Fibroblast of lung (primary cell): ENCODE data around the gene MED26. TPM values are rescaled to one million over a fixed set of nuclear protein-coding genes. Genes with fewer than 3 reads are reported as not detected.
"Not testable (repeated sequence)": the region's sequence is repeated elsewhere in the genome, so short reads cannot be mapped to it uniquely, and the experiment has no call there.

Source experiments
- DNase-seq, 2 donors: peaks; one replicate each; pipeline versions ENCODE4 v3.0.0 to v3.0.0-alpha.2; 2010; ENCODE audit warnings: low read depth in 2 of 2
- H2AFZ ChIP-seq: 2 replicates; pipeline ENCODE4 v1.5.1; 2012; ENCODE audit warnings: low read length, control low read depth, inconsistent platforms
- H3K27ac ChIP-seq: 2 replicates; pipeline ENCODE4 v1.5.1; 2011; ENCODE audit warnings: low read length, control low read depth; ENCODE audit not compliant: insufficient read depth
- H3K27me3 ChIP-seq: 2 replicates; pipeline ENCODE4 v1.5.1; 2011; ENCODE audit warnings: mild to moderate bottlenecking, low read length; ENCODE audit not compliant: control insufficient read depth, insufficient read depth
- H3K36me3 ChIP-seq: 2 replicates; pipeline ENCODE4 v1.5.1; 2011; ENCODE audit warnings: low read length; ENCODE audit not compliant: control insufficient read depth, insufficient read depth
- H3K4me1 ChIP-seq: 2 replicates; pipeline ENCODE4 v1.5.1; 2011; ENCODE audit warnings: low read length; ENCODE audit not compliant: control insufficient read depth, insufficient read depth; ENCODE audit errors: extremely low read depth
- H3K4me2 ChIP-seq: 2 replicates; pipeline ENCODE4 v1.5.1; 2011; ENCODE audit warnings: low read length, control low read depth; ENCODE audit not compliant: insufficient read depth; ENCODE audit errors: extremely low read depth
- H3K4me3 ChIP-seq, 4 experiments: fragments of 200-600 bp in 1 of 4; sonication (generic) in 1 of 4; replicated peaks in 1 of 4; 2 replicates each; pipeline ENCODE4 v1.5.1; 2011 to 2016; ENCODE audit warnings: low read length in 4 of 4, low read depth in 3 of 4, mild to moderate bottlenecking in 3 of 4, control low read depth in 2 of 4, inconsistent platforms in 1 of 4, mixed read lengths in 1 of 4; ENCODE audit not compliant: insufficient read depth in 1 of 4; ENCODE audit errors: control extremely low read depth in 1 of 4
- H3K79me2 ChIP-seq: 2 replicates; pipeline ENCODE4 v1.5.1; 2012; ENCODE audit warnings: mild to moderate bottlenecking, low read length, inconsistent platforms; ENCODE audit not compliant: control insufficient read depth, insufficient read depth
- H3K9ac ChIP-seq: 2 replicates; pipeline ENCODE4 v1.5.1; 2011; ENCODE audit warnings: mild to moderate bottlenecking, low read length, control low read depth; ENCODE audit not compliant: insufficient read depth
- H3K9me3 ChIP-seq: 2 replicates; pipeline ENCODE4 v1.5.1; 2012; ENCODE audit warnings: low read depth, low read length; ENCODE audit not compliant: control insufficient read depth, insufficient read depth
- H4K20me1 ChIP-seq: 2 replicates; pipeline ENCODE4 v1.5.1; 2011; ENCODE audit warnings: low read length; ENCODE audit not compliant: control insufficient read depth, insufficient read depth; ENCODE audit errors: extremely low read depth
- CTCF ChIP-seq, 2 donors: IDR thresholded peaks in 1 of 2; conservative IDR thresholded peaks in 1 of 2; 1 replicate in 1 of 2; 2 replicates in 1 of 2; pipeline ENCODE4 v1.5.1; 2011 to 2012; ENCODE audit warnings: low read length in 2 of 2, control low read depth in 1 of 2, inconsistent platforms in 1 of 2, low read depth in 1 of 2, mild to moderate bottlenecking in 1 of 2
- EZH2 ChIP-seq: IDR thresholded peaks from 2 replicates; pipeline ENCODE4 v1.5.1; 2012; ENCODE audit warnings: low read length, control low read depth, mild to moderate bottlenecking; ENCODE audit errors: missing control alignments
- polyA plus RNA-seq, 2 donors: library from polyadenylated mRNA; depleted of rRNA in 1 of 2; stranded (reverse) in 1 of 2; unstranded in 1 of 2; fragments of >200 nt; gene quantifications; 2 replicates each; pipeline ENCODE4 v1.2.1, GENCODE V29; 2011 to 2012; ENCODE audit warnings: missing spikeins in 1 of 2
- total RNA-seq: library from RNA; depleted of rRNA; stranded (reverse); fragments of >200 nt; gene quantifications from 2 replicates; pipeline ENCODE4 v1.2.1, GENCODE V29; 2014

Gene MED26
- total and polyA plus RNA-seq, 2 donors (not counting 1 experiment from before 2014, with no cell fraction given) = 3.7 to 4.5 TPM

- no peak for TF ChIP-seq CTCF (conservative IDR thresholded peaks at IDR 0.05 in 1 of 2, IDR thresholded peaks at IDR 0.05 in 1 of 2; ENCODE audit: low read depth in 1 of 2, low read length in 2 of 2)
- no peak overlapping the region for H3K27ac ChIP-seq
- DNase-seq = no peak
- no peak overlapping the region for H3K4me3 ChIP-seq
- H3K9ac ChIP-seq = no peak overlapping the region
- no peak overlapping the region for H2AFZ ChIP-seq
- H3K4me1 ChIP-seq = no peaks in the 10 kb centered on the region
- H4K20me1 ChIP-seq = no peaks in the 10 kb centered on the region
- no peaks in the 10 kb centered on the region for H3K9me3 ChIP-seq
- no peaks in the 10 kb centered on the region for H3K27me3 ChIP-seq
- H3K36me3 ChIP-seq = no peaks in the 10 kb centered on the region
- no peaks in the 10 kb centered on the region for H3K79me2 ChIP-seq
- no peak overlapping the region for H3K4me2 ChIP-seq
Observed at GRCh38 chr19:16673231-16673630, 45.2 kb upstream of the MED26 start.

- H4K20me1 ChIP-seq = no peaks in the 10 kb centered on the region
Observed at GRCh38 chr19:16671652-16672274, 43.8 kb upstream of the MED26 start.

GRCh38 chr19:16670291-16670690, 42.3 kb upstream of the MED26 start:
- no peaks in the 10 kb centered on the region for H3K36me3 ChIP-seq
- no peaks in the 10 kb centered on the region for H3K27me3 ChIP-seq
- H3K4me2 ChIP-seq = no peak overlapping the region
- no peaks in the 10 kb centered on the region for H3K79me2 ChIP-seq
- H4K20me1 ChIP-seq = no peaks in the 10 kb centered on the region
- H3K4me3 ChIP-seq = no peak overlapping the region
- TF ChIP-seq CTCF (conservative IDR thresholded peaks at IDR 0.05 in 1 of 2, IDR thresholded peaks at IDR 0.05 in 1 of 2; ENCODE audit: low read depth in 1 of 2, low read length in 2 of 2) (no peak), EZH2 (no peak)
- H3K9me3 ChIP-seq = no peaks in the 10 kb centered on the region
- H3K9ac ChIP-seq = no peak overlapping the region
- DNase-seq = no peak
- no peak overlapping the region for H3K27ac ChIP-seq
- H2AFZ ChIP-seq = no peak overlapping the region
- no peaks in the 10 kb centered on the region for H3K4me1 ChIP-seq

More at GRCh38 chr19:16671652-16672274, 43.8 kb upstream of the MED26 start:
- H3K27me3 ChIP-seq = no peaks in the 10 kb centered on the region
- H3K4me3 ChIP-seq = no peak overlapping the region
- no peak overlapping the region for H3K9ac ChIP-seq
- H3K4me2 ChIP-seq = no peak overlapping the region
- H3K4me1 ChIP-seq = no peaks in the 10 kb centered on the region
- no peaks in the 10 kb centered on the region for H3K9me3 ChIP-seq
- DNase-seq = no peak
- H2AFZ ChIP-seq = no peak overlapping the region
- no peaks in the 10 kb centered on the region for H3K79me2 ChIP-seq
- H3K36me3 ChIP-seq = no peaks in the 10 kb centered on the region
- H3K27ac ChIP-seq = no peak overlapping the region
- TF ChIP-seq EZH2 (no peak), CTCF (conservative IDR thresholded peaks at IDR 0.05 in 1 of 2, IDR thresholded peaks at IDR 0.05 in 1 of 2; ENCODE audit: low read depth in 1 of 2, low read length in 2 of 2) (no peak)

- not testable (repeated sequence) for H4K20me1 ChIP-seq, H3K79me2 ChIP-seq, H3K9ac ChIP-seq, DNase-seq, H3K27ac ChIP-seq, H3K4me1 ChIP-seq, H3K4me3 ChIP-seq, H3K36me3 ChIP-seq, H3K4me2 ChIP-seq, H2AFZ ChIP-seq, H3K9me3 ChIP-seq, H3K27me3 ChIP-seq
Observed at GRCh38 chr19:16668702-16669101, 40.7 kb upstream of the MED26 start.
